Heart left ventricle (tissue), 16 donors: Measurements from ENCODE around the gene FBXW8. TPM values are rescaled to one million over a fixed set of nuclear protein-coding genes. Genes with fewer than 3 reads are reported as not detected.

Source experiments
- ATAC-seq, 4 donors: fragments of 200-7000 bp; cut with Tn5 transposase; one replicate each; pipeline ENCODE4 v1.9.1; 2020 to 2022; ENCODE audit warnings: moderate library complexity in 4 of 4, mild to moderate bottlenecking in 3 of 4, moderate number of reproducible peaks in 1 of 4
- DNase-seq, 5 donors: peaks; one replicate each; pipeline ENCODE4 v3.0.0-alpha.2; 2020
- H3K27ac ChIP-seq, 12 donors: fragments of 200-600 bp; sonication (generic) in 4 of 12; one replicate each; pipeline versions ENCODE4 v1.5.0 to v1.8.0; 2016 to 2022; ENCODE audit warnings: mild to moderate bottlenecking in 2 of 12
- H3K27me3 ChIP-seq, 9 donors: fragments of 200-600 bp; sonication (generic) in 2 of 9; one replicate each; pipeline versions ENCODE4 v1.5.1 to v1.8.0; 2016 to 2022; ENCODE audit warnings: mild to moderate bottlenecking in 3 of 9
- H3K36me3 ChIP-seq, 9 donors: fragments of 200-600 bp; sonication (generic) in 2 of 9; one replicate each; pipeline versions ENCODE4 v1.5.0 to v1.8.0; 2018 to 2022; ENCODE audit warnings: mild to moderate bottlenecking in 2 of 9
- H3K4me1 ChIP-seq, 12 donors: fragments of 200-600 bp; sonication (generic) in 4 of 12; one replicate each; pipeline versions ENCODE4 v1.5.0 to v1.8.0; 2016 to 2022; ENCODE audit warnings: mild to moderate bottlenecking in 3 of 12
- H3K4me3 ChIP-seq, 12 donors: fragments of 200-600 bp; sonication (generic) in 4 of 12; one replicate each; pipeline versions ENCODE4 v1.5.0 to v1.8.0; 2017 to 2022; ENCODE audit warnings: mild to moderate bottlenecking in 9 of 12, moderate library complexity in 4 of 12
- H3K9me3 ChIP-seq, 12 donors: fragments of 200-600 bp; sonication (generic) in 4 of 12; one replicate each; pipeline versions ENCODE4 v1.5.0 to v1.8.0; 2016 to 2022; ENCODE audit warnings: mild to moderate bottlenecking in 1 of 12
- POLR2A ChIP-seq, 2 donors: fragments of 450-650 bp; IDR thresholded peaks; one replicate each; pipeline ENCODE4 v1.6.1; 2017; ENCODE audit warnings: antibody characterized with exemption in 2 of 2, mild to moderate bottlenecking in 2 of 2, moderate library complexity in 2 of 2
- WGBS, 4 donors: extraction: QIAGEN DNeasy Blood & Tissue Kit in 2 of 4; methylation state at CpG; one replicate each; pipeline versions ENCODE4 v1.1.5 to v1.1.7; 2013 to 2018; 5-methylcytosine and 5-hydroxymethylcytosine counted together
- intact Hi-C, 10 donors: fragments of 100-400 bp; cut with DNase I; formaldehyde crosslinking; loops; one replicate each; pipeline versions ENCODE4 v1.11.1 to v1.14.2; 2022
- polyA plus RNA-seq, 2 donors: library from polyadenylated mRNA; stranded (reverse); fragments of 200-250 nt; gene quantifications; one replicate each; pipeline ENCODE4 v1.2.3, GENCODE V29; 2013
- total RNA-seq, 9 donors: library from RNA; depleted of rRNA in 2 of 9; stranded (reverse); fragments of >200 nt in 2 of 9; fragmentation: NEBNext Ultra II Directional in 3 of 9; extraction: Animal tissue kit (Norgen Biotek cat#: 25700) in 3 of 9; gene quantifications; one replicate each; pipeline versions ENCODE4 v1.1.0 to v1.2.4, GENCODE V29; 2016 to 2023
- TF ChIP-seq, protein P1 (sequence below), 12 donors: fragments of 200-600 bp; sonication (generic) in 4 of 12; IDR thresholded peaks; one replicate each; pipeline versions ENCODE4 v1.5.0 to v1.8.0; 2018 to 2022; ENCODE audit warnings: antibody characterized with exemption in 12 of 12, mild to moderate bottlenecking in 5 of 12
- donor health status: ischemic (EF 13 %, LVEDD 7.1; RV severe dilation, severe dysfunction).
- donor health status: healthy with polysubstance abuse.
- donor health status: DM: no; HTN: yes; CAD: no.
- donor health status: DM: no; HTN: no; CAD: no.
- donor health status: ischemic (EF 25% LVEDD 6.9; RV normal size, moderate dysfunction).
- donor health status: ischemic (EF 25% LVEDD 5.7; RV mildly dilated, moderate dysfunction).
- donor health status: healthy.
- donor health status: DM: yes; HTN: yes; CAD: no.
- donor health status: ischemic (EF 35%, LVEDD 5.7; RV mildly dilated, moderate dysfunction).
- donor health status: nonischemic (EF 11% LVEDD 7.7; RV severe dilation, severe dysfunction).
- donor health status: DM: yes; HTN: yes; CAD: no.
- donor health status: PGD.
- donor health status: ischemic (EF 29% LVEDD 5.4; RV normal size, mild dysfunction).
- donor health status: nonischemic (EF 23%, LVEDD 6.1; RV moderate dilation, normal function).

The FBXW8 gene
- total and polyA plus RNA-seq, 11 donors: 2.4 to 9.7 (median 7.0) TPM

DNA sequence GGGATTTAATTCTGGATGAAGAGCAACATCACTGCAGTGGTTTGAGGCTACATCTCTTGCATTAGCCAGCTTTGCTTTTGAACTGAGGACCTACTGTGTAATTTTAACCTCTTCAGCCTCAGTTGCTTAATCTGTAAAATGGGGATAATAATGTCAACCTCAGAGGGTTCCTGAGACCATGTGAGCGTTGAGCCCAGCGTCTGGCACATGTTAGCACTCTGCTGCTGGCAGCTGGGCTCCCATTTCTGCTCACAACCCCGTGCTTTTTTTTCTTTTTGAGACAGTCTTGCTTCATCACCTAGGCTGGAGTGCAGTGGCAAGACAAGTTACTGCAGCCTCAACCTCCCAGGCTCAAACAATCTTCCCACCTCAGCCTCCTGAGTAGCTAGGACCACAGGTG lies 156.9 kb downstream of the FBXW8 start:
- Histone ChIP-seq H3K9me3 (no peaks in the 10 kb centered on the region), H3K27me3 (no peaks in the 10 kb centered on the region), H3K4me1 (peaks cover 0 to 65% (median 17%) of the 10 kb centered on the region in 12 donors), H3K4me3 (no peak overlapping the region), H3K27ac (peak overlapping the region in 9 of 12 donors; percentile 49 to 84 (median 76)), H3K36me3 (peaks cover 0 to 13% (median 0%) of the 10 kb centered on the region in 9 donors)
- DNase-seq: peak in 1 of 5 donors; percentile 22
- ATAC-seq: no peak
- no peak for TF ChIP-seq POLR2A (IDR thresholded peaks at IDR 0.05)
- TF ChIP-seq, protein P1, sequence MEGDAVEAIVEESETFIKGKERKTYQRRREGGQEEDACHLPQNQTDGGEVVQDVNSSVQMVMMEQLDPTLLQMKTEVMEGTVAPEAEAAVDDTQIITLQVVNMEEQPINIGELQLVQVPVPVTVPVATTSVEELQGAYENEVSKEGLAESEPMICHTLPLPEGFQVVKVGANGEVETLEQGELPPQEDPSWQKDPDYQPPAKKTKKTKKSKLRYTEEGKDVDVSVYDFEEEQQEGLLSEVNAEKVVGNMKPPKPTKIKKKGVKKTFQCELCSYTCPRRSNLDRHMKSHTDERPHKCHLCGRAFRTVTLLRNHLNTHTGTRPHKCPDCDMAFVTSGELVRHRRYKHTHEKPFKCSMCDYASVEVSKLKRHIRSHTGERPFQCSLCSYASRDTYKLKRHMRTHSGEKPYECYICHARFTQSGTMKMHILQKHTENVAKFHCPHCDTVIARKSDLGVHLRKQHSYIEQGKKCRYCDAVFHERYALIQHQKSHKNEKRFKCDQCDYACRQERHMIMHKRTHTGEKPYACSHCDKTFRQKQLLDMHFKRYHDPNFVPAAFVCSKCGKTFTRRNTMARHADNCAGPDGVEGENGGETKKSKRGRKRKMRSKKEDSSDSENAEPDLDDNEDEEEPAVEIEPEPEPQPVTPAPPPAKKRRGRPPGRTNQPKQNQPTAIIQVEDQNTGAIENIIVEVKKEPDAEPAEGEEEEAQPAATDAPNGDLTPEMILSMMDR (IDR thresholded peaks at IDR 0.05): no peak
- WGBS, 4 donors: 66 to 77% (median 75%) methylated on average over 3 of the region's 3 CpGs
- intact Hi-C loops: no loop called here

DNA sequence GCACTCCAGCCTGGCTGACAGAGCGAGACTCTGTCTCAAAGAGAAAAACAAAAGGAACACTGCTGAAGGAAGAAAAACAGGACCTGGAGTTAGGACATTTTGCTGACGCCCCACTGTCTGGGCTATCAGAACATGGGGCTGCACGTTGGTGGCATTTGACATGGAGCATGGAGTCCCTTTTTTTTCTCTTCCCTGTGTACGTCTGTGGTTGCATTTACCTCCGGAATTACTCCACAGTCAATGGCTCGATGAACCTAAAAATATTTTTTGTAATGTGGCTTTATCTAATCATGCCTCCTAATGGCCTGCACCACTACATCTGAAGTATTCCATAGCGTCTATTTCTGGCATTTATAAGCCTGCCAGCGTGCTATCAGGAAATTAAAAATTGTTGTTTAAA lies 157.7 kb downstream of the FBXW8 start:
- Histone ChIP-seq H3K4me1 (peaks cover 0 to 63% (median 17%) of the 10 kb centered on the region in 12 donors), H3K4me3 (no peak overlapping the region), H3K27ac (peak overlapping the region; percentile 46 to 84 (median 70)), H3K27me3 (no peaks in the 10 kb centered on the region), H3K36me3 (peaks cover 0 to 13% (median 0%) of the 10 kb centered on the region in 9 donors), H3K9me3 (no peaks in the 10 kb centered on the region)
- WGBS, 4 donors: 45 to 61% (median 52%) methylated on average over 8 of the region's 8 CpGs
- DNase-seq (peak in 1 of 5 donors; percentile 59), ATAC-seq (peak; percentile 69 to 87 (median 80))
- intact Hi-C loops: no loop called here
- no peak for TF ChIP-seq POLR2A (IDR thresholded peaks at IDR 0.05)

DNA sequence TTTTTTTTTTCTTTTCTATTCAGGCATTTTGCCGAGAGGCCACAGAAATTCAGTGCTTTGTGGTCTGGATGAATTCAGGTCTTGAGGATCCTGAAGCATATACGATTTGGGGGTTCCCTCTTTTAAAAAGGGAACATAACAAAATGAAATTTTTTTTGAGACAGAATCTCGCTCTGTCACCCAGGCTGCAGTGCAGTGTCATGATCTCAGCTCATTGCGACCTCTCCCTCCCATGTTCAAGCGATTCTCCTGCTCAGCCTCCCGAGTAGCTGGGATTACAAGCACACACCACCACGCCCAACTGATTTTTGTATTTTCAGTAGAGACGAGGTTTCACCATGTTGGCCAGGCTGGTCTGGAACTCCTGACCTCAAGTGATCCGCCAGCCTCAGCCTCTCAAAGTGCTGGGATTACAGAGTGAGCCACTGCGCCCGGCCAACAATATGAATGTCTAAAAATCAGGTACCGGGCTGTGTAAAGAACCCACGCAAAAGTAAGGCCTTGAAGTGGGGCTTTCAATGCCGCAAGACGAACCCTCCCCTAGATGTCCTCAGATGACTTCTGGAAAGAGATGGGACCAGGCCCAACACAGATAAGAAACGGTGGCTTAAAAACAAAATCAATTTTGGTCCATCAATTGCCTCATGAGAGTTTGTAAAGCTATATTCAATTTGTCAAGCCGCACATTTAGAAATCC lies 158.5 kb downstream of the FBXW8 start:
- intact Hi-C loops: no loop called here
- DNase-seq (peak in 2 of 5 donors; percentile 17 to 32), ATAC-seq (no peak)
- H3K4me1 ChIP-seq: peaks cover 0 to 60% (median 17%) of the 10 kb centered on the region in 12 donors
- H3K27ac ChIP-seq: peak overlapping the region in 11 of 12 donors; percentile 47 to 84 (median 73)
- no peak for TF ChIP-seq POLR2A (IDR thresholded peaks at IDR 0.05)
- TF ChIP-seq, protein P1 (IDR thresholded peaks at IDR 0.05): no peak
- H3K36me3 ChIP-seq: peaks cover 0 to 16% (median 0%) of the 10 kb centered on the region in 9 donors
- H3K4me3 ChIP-seq: no peak overlapping the region
- no peaks in the 10 kb centered on the region for H3K27me3 ChIP-seq
- 62 to 70% (median 69%) methylated on average over 17 of the region's 17 CpGs for WGBS, 4 donors
- H3K9me3 ChIP-seq: no peaks in the 10 kb centered on the region

- intact Hi-C loops: no loop called here
- WGBS, 4 donors: 60 to 68% (median 67%) methylated on average over 14 of the region's 14 CpGs
Observed at GRCh38 chr12:117069926-117070900, 159.5 kb downstream of the FBXW8 start.

More at GRCh38 chr12:117069926-117070900, 159.5 kb downstream of the FBXW8 start:
- Histone ChIP-seq H3K36me3 (peaks cover 0 to 17% (median 0%) of the 10 kb centered on the region in 9 donors), H3K4me1 (peaks cover 0 to 64% (median 17%) of the 10 kb centered on the region in 12 donors), H3K9me3 (no peaks in the 10 kb centered on the region), H3K27ac (peak overlapping the region in 11 of 12 donors; percentile 47 to 84 (median 73)), H3K4me3 (no peak overlapping the region), H3K27me3 (no peaks in the 10 kb centered on the region)
- TF ChIP-seq, protein P1 (IDR thresholded peaks at IDR 0.05): no peak
- no peak for TF ChIP-seq POLR2A (IDR thresholded peaks at IDR 0.05)
- ATAC-seq (peak in 3 of 4 donors; percentile 26 to 58 (median 47)), DNase-seq (peak in 2 of 5 donors; percentile 57 to 66)
